Measurements from ENCODE around the gene MPV17L2.

- no peak for TF ChIP-seq JUN (IDR thresholded peaks at IDR 0.05; ENCODE audit: borderline replicate concordance, insufficient read depth, insufficient read length, low read depth)
- TF ChIP-seq POLR2A (IDR thresholded peaks at IDR 0.05; ENCODE audit: low read depth, low read length) = no peak
- TF ChIP-seq GATA2 (IDR thresholded peaks at IDR 0.05; ENCODE audit: insufficient read depth, insufficient read length, low read depth, low read length) = no peak
- TF ChIP-seq CTCF (IDR thresholded peaks at IDR 0.05; ENCODE audit: extremely low read depth in 1 of 2, insufficient read depth in 1 of 2, low read depth in 1 of 2, low read length in 2 of 2) = no peak
- no peak for TF ChIP-seq EZH2 (IDR thresholded peaks at IDR 0.05; ENCODE audit: borderline replicate concordance, low read depth, low read length, severe bottlenecking)
- TF ChIP-seq POLR2AphosphoS5 (IDR thresholded peaks at IDR 0.05; ENCODE audit: insufficient read depth, low read depth, low read length) = no peak
- TF ChIP-seq MAX (IDR thresholded peaks at IDR 0.05; ENCODE audit: insufficient read depth, insufficient read length) = no peak
Observed at GRCh38 chr19:18193388-18194180, 566 bp downstream of the MPV17L2 start.
